Heart left ventricle (tissue), 13 donors: ENCODE measurements around the gene METTL2A.
"Not testable (repeated sequence)": the region's sequence is repeated elsewhere in the genome, so short reads cannot be mapped to it uniquely, and the experiment has no call there.

Source experiments
- CTCF ChIP-seq, 12 donors: fragments of 200-600 bp; sonication (generic) in 4 of 12; IDR thresholded peaks; one replicate each; pipeline versions ENCODE4 v1.5.0 to v1.8.0; 2018 to 2022; ENCODE audit warnings: antibody characterized with exemption in 12 of 12, mild to moderate bottlenecking in 5 of 12
- POLR2A ChIP-seq, 2 donors: fragments of 450-650 bp; IDR thresholded peaks; one replicate each; pipeline ENCODE4 v1.6.1; 2017; ENCODE audit warnings: antibody characterized with exemption in 2 of 2, mild to moderate bottlenecking in 2 of 2, moderate library complexity in 2 of 2
- donor health status: ischemic (EF 13 %, LVEDD 7.1; RV severe dilation, severe dysfunction).
- donor health status: DM: no; HTN: yes; CAD: no.
- donor health status: DM: no; HTN: no; CAD: no.
- donor health status: ischemic (EF 25% LVEDD 6.9; RV normal size, moderate dysfunction).
- donor health status: ischemic (EF 25% LVEDD 5.7; RV mildly dilated, moderate dysfunction).
- donor health status: ischemic (EF 35%, LVEDD 5.7; RV mildly dilated, moderate dysfunction).
- donor health status: nonischemic (EF 11% LVEDD 7.7; RV severe dilation, severe dysfunction).
- donor health status: DM: yes; HTN: yes; CAD: no.
- donor health status: PGD.
- donor health status: ischemic (EF 29% LVEDD 5.4; RV normal size, mild dysfunction).
- donor health status: nonischemic (EF 23%, LVEDD 6.1; RV moderate dilation, normal function).

GRCh38 chr17:62426214-62426613 is 2.5 kb downstream of the METTL2A start:
- TF ChIP-seq CTCF, POLR2A (IDR thresholded peaks at IDR 0.05): not testable (repeated sequence)
